GM12872 (cell line): ENCODE results near the gene CTU2.

Source experiments
- TF ChIP-seq, protein P1 (sequence below): IDR thresholded peaks from 3 replicates; pipeline ENCODE4 v1.5.1; 2011; ENCODE audit warnings: low read depth, mild to moderate bottlenecking, low read length, moderate library complexity; ENCODE audit not compliant: insufficient read depth

Gene CTU2

DNA sequence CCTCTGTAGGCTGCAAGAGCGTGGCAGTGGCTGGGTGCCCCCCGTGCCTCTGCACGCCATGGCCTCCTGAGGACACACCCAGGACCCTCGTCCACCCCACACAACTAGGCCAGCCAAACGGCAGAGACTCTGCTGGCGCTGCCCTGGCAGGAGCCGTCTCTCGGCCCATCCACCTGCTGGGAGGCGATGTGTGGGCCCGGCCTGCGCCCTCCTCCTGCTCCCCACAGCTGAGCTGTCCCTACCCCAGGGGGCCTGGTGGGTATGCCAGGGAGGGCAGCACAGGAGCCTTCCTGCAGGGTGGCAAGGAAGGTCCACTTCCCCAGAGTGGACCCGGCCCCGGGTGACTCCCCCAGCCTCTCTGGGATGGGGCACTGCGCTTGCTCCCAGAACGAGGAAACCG, 7.1 kb upstream of the CTU2 start:
- TF ChIP-seq, protein P1, sequence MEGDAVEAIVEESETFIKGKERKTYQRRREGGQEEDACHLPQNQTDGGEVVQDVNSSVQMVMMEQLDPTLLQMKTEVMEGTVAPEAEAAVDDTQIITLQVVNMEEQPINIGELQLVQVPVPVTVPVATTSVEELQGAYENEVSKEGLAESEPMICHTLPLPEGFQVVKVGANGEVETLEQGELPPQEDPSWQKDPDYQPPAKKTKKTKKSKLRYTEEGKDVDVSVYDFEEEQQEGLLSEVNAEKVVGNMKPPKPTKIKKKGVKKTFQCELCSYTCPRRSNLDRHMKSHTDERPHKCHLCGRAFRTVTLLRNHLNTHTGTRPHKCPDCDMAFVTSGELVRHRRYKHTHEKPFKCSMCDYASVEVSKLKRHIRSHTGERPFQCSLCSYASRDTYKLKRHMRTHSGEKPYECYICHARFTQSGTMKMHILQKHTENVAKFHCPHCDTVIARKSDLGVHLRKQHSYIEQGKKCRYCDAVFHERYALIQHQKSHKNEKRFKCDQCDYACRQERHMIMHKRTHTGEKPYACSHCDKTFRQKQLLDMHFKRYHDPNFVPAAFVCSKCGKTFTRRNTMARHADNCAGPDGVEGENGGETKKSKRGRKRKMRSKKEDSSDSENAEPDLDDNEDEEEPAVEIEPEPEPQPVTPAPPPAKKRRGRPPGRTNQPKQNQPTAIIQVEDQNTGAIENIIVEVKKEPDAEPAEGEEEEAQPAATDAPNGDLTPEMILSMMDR: no peak

DNA sequence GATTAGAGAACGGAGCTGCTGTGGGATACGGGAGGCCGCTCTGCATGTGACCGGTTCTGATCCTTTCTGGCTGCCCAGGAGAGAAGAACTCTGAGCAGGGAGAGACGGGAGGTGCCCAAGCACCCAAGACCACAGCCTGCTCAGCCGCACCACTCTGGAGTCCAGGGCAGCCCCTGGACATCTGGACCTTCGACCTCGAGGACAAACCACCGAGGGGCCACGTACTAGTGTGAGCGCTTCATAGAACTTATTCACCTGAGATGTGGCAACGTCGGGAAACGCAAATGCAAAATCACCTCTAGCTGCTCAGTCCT, 6.0 kb upstream of the CTU2 start:
- TF ChIP-seq, protein P1: no peak

DNA sequence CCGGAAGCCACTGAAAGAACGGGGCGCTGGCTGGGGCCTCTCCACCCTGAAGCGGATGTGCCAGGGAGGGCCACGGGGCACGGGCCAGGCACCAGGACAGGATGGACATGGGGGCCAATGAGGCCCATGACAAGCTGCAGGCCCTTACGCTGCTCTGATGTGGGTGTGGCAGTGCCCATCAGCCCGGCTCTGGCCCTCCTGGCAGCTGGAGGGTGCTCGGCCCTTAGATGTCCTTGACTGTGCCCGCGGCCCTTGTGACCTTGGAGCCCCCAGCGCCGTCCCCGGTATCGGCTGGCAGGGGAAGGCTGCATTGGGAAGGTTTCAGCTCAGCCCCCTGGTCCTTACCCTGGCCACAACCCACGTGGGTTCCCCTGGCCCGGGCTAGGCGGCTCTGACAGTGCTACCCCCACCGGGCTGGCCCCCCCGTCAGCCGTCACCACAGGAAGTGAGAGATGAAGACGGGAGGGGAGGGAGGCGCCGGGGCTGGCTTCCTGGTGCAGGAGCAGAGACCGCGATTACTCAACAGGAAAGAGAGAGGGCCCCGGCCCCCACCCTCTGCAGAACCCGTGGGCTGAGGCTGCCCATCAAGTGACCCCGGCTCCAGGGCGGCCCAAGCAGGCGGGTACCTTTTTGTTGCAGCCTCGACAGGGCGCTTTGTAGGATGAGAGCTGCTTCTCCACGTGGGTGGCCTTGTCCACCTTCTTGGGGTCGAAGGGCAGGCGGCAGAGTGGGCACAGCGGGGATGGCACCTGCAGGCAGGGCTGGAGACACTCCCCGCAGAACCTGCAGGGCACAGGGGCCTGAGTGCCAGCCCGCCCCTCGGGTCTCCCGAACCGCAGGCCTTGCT, 5.4 kb upstream of the CTU2 start:
- TF ChIP-seq, protein P1: no peak

DNA sequence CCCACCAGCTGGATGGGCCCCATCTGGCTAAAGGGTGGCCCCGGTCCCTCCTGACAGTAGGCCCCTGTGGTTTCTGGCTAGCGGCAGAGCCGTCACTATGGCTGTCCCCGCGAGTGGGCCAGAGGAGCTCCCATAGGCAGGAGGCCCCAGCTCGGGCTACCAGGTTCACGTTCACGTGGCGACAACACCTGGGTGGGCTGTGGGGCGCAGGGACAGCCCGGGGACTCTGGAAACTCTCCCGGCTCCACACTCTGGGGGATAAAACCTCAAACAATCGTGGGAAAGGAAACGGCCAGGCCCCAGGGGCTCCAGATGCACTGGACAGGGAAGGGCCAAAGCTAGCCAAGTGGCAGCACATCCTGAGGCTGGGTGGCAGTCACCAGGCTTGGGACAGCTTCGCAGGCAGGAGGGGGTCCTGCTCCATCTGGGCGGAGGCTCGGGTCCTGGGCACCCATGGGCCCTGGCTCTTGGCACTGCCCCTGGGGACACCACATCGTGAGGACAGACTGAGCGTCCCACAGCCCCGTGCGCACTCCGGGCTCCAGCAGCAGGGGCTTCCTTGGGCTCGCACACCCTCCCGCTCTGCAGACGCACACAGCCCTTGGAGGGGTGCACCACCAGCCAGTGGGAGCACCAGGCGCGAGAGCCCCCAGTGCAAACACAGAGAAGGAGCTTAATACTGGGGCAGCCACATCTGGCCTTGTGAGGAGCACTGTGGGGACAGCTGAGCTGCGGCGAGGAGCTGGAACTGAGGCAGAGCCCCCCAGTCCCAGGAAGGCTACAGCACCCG, 4.5 kb upstream of the CTU2 start:
- TF ChIP-seq, protein P1: no peak

DNA sequence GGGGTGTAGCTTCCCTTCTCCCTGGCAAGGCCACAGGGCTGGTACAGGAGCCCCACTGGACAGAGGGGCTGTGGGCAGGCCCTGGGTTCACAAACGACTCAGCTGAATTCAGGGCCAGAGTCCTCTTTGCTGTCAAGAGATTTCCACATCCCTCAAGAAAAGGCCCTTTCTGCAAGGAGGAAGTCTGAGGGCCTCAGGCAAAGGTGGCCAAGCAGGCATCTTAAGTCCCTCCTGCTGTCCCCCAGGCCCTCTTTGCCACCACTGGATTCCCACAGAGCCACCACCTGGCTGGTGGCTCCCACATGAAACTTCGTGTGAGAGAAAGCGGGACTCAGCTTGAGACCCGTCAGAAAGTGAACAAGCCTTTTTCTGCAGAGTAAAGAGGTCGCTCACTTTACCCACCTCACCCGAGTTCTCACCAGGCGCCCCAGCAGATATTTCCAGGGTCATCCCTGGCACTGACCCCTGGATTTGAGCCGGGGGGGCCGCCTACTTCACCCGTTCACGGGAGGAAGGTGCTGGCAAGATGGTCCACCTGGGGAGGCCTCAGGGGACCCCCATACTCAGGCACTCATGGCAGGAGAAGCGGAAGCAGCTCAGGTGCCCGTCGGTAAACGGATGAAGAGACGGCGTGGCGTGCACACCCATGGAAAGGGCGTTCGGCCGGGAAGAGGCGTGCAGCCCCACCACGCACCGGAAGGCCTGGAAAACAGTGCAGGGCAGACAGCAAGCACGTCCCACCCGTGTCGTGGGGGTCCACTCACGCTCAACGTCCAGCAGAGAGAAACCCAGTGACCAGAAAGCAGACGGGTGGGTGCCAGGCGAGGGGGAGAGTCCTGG, 3.7 kb upstream of the CTU2 start:
- TF ChIP-seq, protein P1: no peak

DNA sequence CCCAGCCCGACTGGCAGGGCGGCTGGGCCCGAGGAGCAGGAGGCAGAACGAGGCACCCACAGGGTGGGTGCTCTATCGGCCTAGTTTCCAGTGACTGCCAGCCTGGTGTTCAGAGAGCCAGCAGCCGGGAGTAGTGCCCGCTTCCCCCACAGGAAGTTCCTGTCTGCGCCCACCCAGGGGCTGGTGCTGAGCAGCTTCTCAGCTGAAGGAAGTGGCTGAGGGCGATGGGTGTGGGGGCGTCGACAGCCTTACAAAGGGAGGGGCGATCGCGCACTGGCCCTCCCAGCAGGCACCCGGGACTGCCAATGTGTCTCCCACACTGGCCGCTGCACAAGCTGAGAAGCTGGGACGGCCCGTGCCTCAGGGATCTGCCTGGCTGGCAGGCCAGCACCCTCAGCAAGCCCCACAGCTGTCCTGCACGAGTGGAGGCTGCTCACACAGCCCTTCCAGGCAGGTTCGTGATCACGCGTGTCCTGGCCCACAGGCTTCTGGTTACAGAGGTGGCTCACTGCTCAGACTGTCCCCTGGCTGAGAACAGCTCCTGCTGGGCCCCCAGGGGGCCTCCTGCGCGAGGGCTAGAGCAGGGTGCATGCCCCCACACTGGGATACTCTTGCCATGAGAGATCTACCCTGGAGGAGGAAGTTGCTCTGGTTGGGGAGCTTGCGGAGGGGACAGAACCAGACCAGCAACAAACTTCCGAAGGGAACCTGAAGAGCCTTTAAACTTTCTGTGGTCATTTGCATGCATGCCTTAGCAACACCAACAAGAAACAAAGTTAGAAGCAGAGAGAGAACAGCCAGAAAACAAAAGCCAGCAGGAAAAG, 2.6 kb upstream of the CTU2 start:
- TF ChIP-seq, protein P1: no peak
